Renal cortical epithelial cell (primary cell): ENCODE results near the gene PPL. TPM values are rescaled to one million over a fixed set of nuclear protein-coding genes. Genes with fewer than 3 reads are reported as not detected.

Experiments
- total RNA-seq: library from RNA; depleted of rRNA; stranded (reverse); fragments of >200 nt; gene quantifications from 2 replicates; pipeline ENCODE4 v1.2.3, GENCODE V29; 2014

The PPL gene
- total RNA-seq, 1 donor from 2014 or later: 35.4 TPM

Other genes starting within 250 kb of the PPL start
- gene NUDT16L1, start 243.6 kb downstream of the PPL start, total RNA-seq: 30.9 and 49.2 TPM in 2 replicates
- 27.1 and 34.6 TPM in 2 replicates for gene ANKS3, start 202.9 kb downstream of the PPL start, total RNA-seq
- 1.0 and 1.7 TPM in 2 replicates for gene DNAAF8, start 202.6 kb downstream of the PPL start, total RNA-seq
- gene ZNF500, start 170.0 kb downstream of the PPL start, total RNA-seq: 7.3 and 11.4 TPM in 2 replicates
- not detected in 2 replicates for gene SEPTIN12, start 148.8 kb downstream of the PPL start, total RNA-seq
- 16.7 TPM in 1 of 2 replicates, not detected in the other for gene SMIM22, start 141.8 kb downstream of the PPL start, total RNA-seq
- 16.3 and 24.5 TPM in 2 replicates for gene ROGDI, start 134.5 kb downstream of the PPL start, total RNA-seq
- gene GLYR1, start 89.9 kb downstream of the PPL start, total RNA-seq: 57.1 and 106 TPM in 2 replicates
- gene UBN1, start 89.7 kb downstream of the PPL start, total RNA-seq: 18.2 and 33.1 TPM in 2 replicates
- 0.10 TPM in 1 of 2 replicates, not detected in the other for gene SEC14L5, start 21.2 kb upstream of the PPL start, total RNA-seq
- 12.5 and 20.2 TPM in 2 replicates for gene NAGPA, start 96.8 kb upstream of the PPL start, total RNA-seq
- 0.15 TPM in 1 of 2 replicates, not detected in the other for gene C16orf89, start 128.8 kb upstream of the PPL start, total RNA-seq
- 20.8 and 27.8 TPM in 2 replicates for gene ALG1, start 134.7 kb upstream of the PPL start, total RNA-seq
- 12.3 and 13.9 TPM in 2 replicates for gene EEF2KMT, start 160.6 kb upstream of the PPL start, total RNA-seq